ENCODE data around the gene ADORA1.

The ADORA1 gene

GRCh38 chr1:203127666-203128430 lies at the start of gene ADORA1:
ADORA1 (plus strand) TSS chr1:203127726; CDS start chr1:203128842, 1,116 bp downstream.
- FAIRE-seq = no peak

- no peak for FAIRE-seq
Observed at GRCh38 chr1:203077956-203078355, 49.6 kb upstream of the ADORA1 start.

- FAIRE-seq = no peak
Observed at GRCh38 chr1:203078478-203078877, 49.0 kb upstream of the ADORA1 start.

- no peak for FAIRE-seq
Observed at GRCh38 chr1:203080456-203080855, 47.1 kb upstream of the ADORA1 start.

GRCh38 chr1:203081465-203082230 lies 45.9 kb upstream of the ADORA1 start:
- no peak for FAIRE-seq

GRCh38 chr1:203082231-203082505 lies 45.4 kb upstream of the ADORA1 start:
- no peak for FAIRE-seq

- no peak for FAIRE-seq
Observed at GRCh38 chr1:203082571-203083462, 44.7 kb upstream of the ADORA1 start.

- FAIRE-seq = no peak
Observed at GRCh38 chr1:203083463-203083921, 44.0 kb upstream of the ADORA1 start.

GRCh38 chr1:203084588-203085527 lies 42.7 kb upstream of the ADORA1 start:
- FAIRE-seq = no peak

GRCh38 chr1:203085528-203086406 lies 41.8 kb upstream of the ADORA1 start, which contains the start of gene MYOG:
MYOG (minus strand) TSS chr1:203086012; CDS start chr1:203085961, 51 bp downstream.
- no peak for FAIRE-seq

GRCh38 chr1:203086992-203087763 lies 40.3 kb upstream of the ADORA1 start:
- no peak for FAIRE-seq

- FAIRE-seq = no peak
Observed at GRCh38 chr1:203088441-203088840, 39.1 kb upstream of the ADORA1 start.

GRCh38 chr1:203089001-203089650 lies 38.4 kb upstream of the ADORA1 start:
- no peak for FAIRE-seq

- FAIRE-seq = no peak
Observed at GRCh38 chr1:203089651-203090045, 37.9 kb upstream of the ADORA1 start.

GRCh38 chr1:203090421-203091198 lies 36.9 kb upstream of the ADORA1 start:
- no peak for FAIRE-seq

- no peak for FAIRE-seq
Observed at GRCh38 chr1:203091199-203091477, 36.4 kb upstream of the ADORA1 start.

- FAIRE-seq = no peak
Observed at GRCh38 chr1:203091761-203092330, 35.7 kb upstream of the ADORA1 start.

- FAIRE-seq = no peak
Observed at GRCh38 chr1:203093754-203094410, 33.6 kb upstream of the ADORA1 start.
